DND-41 (cell line): ENCODE measurements around the gene ALDH2.

Source experiments
- ATAC-seq: fragments of 200-7000 bp; cut with Tn5 transposase; 3 replicates; pipeline ENCODE4 v1.9.1; 2021; ENCODE audit warnings: low read depth; ENCODE audit not compliant: insufficient read depth
- DNase-seq: peaks from one replicate; pipeline ENCODE4 v3.0.0-alpha.2; 2020
- H2AFZ ChIP-seq: 2 replicates; pipeline ENCODE4 v1.6.0; 2012; ENCODE audit warnings: low read depth, low read length
- H3K27ac ChIP-seq: 2 replicates; pipeline ENCODE4 v1.5.1; 2012; ENCODE audit warnings: low read length, inconsistent platforms
- H3K27me3 ChIP-seq: fragments of 200-600 bp; sonication (generic); 2 replicates; pipeline ENCODE4 v1.6.0; 2012; ENCODE audit warnings: low read length, mild to moderate bottlenecking, inconsistent platforms; ENCODE audit not compliant: insufficient read depth, poor library complexity
- H3K36me3 ChIP-seq: 2 replicates; pipeline ENCODE4 v1.5.1; 2012; ENCODE audit warnings: low read length, inconsistent platforms; ENCODE audit not compliant: insufficient read depth
- H3K4me1 ChIP-seq: 2 replicates; pipeline ENCODE4 v1.5.1; 2012; ENCODE audit warnings: mild to moderate bottlenecking, low read length; ENCODE audit not compliant: insufficient read depth
- H3K4me2 ChIP-seq: 2 replicates; pipeline ENCODE4 v1.6.0; 2012; ENCODE audit warnings: mild to moderate bottlenecking, moderate library complexity, low read length, inconsistent platforms; ENCODE audit not compliant: insufficient read depth
- H3K4me3 ChIP-seq, 2 experiments: fragments of 200-600 bp in 1 of 2; shearing (Covaris generic) in 1 of 2; 2 replicates each; pipeline ENCODE4 v1.5.1; 2012 to 2016; ENCODE audit warnings: inconsistent platforms in 2 of 2, low read length in 2 of 2, mild to moderate bottlenecking in 2 of 2, low read depth in 1 of 2, moderate library complexity in 1 of 2
- H3K79me2 ChIP-seq: 2 replicates; pipeline ENCODE4 v1.6.0; 2012; ENCODE audit warnings: low read length, inconsistent platforms; ENCODE audit not compliant: insufficient read depth
- H3K9ac ChIP-seq: 2 replicates; pipeline ENCODE4 v1.6.0; 2012; ENCODE audit warnings: low read depth, mild to moderate bottlenecking, inconsistent platforms, low read length, moderate library complexity
- H3K9me3 ChIP-seq: 2 replicates; pipeline ENCODE4 v1.5.1; 2012; ENCODE audit warnings: low read length, moderate library complexity, mild to moderate bottlenecking, inconsistent platforms; ENCODE audit not compliant: insufficient read depth, severe bottlenecking
- H4K20me1 ChIP-seq: 2 replicates; pipeline ENCODE4 v1.6.0; 2012; ENCODE audit warnings: low read length; ENCODE audit not compliant: insufficient read depth
- CTCF ChIP-seq: IDR thresholded peaks from 2 replicates; pipeline ENCODE4 v1.5.1; 2012; ENCODE audit warnings: borderline replicate concordance, low read length, moderate library complexity, mild to moderate bottlenecking; ENCODE audit not compliant: poor library complexity, severe bottlenecking; ENCODE audit errors: extremely low read depth
- EZH2 ChIP-seq: IDR thresholded peaks from 3 replicates; pipeline ENCODE4 v1.6.1; 2012; ENCODE audit warnings: borderline replicate concordance, low read depth, mild to moderate bottlenecking, moderate library complexity, low read length, inconsistent platforms; ENCODE audit not compliant: severe bottlenecking

The ALDH2 gene

GRCh38 chr12:111748867-111749266 is 17.9 kb upstream of the ALDH2 start:
- Histone ChIP-seq H3K36me3 (peaks cover 47% of the 10 kb centered on the region), H4K20me1 (no peaks in the 10 kb centered on the region; the same call in 1 of the 2 replicates), H3K4me3 (no peak overlapping the region), H3K79me2 (no peaks in the 10 kb centered on the region), H3K4me1 (no peaks in the 10 kb centered on the region), H3K4me2 (no peak overlapping the region), H3K9me3 (no peaks in the 10 kb centered on the region), H3K9ac (no peak overlapping the region), H2AFZ (no peak overlapping the region), H3K27ac (no peak overlapping the region), H3K27me3 (no peaks in the 10 kb centered on the region)
- TF ChIP-seq EZH2 (no peak), CTCF (no peak)
- ATAC-seq: no peak
- DNase-seq: no peak

- Histone ChIP-seq H3K79me2 (no peaks in the 10 kb centered on the region), H4K20me1 (no peaks in the 10 kb centered on the region; the same call in 1 of the 2 replicates), H3K4me3 (no peak overlapping the region), H3K9me3 (no peaks in the 10 kb centered on the region), H3K4me2 (no peak overlapping the region), H3K27me3 (no peaks in the 10 kb centered on the region), H3K9ac (no peak overlapping the region), H3K36me3 (peaks cover 43% of the 10 kb centered on the region), H2AFZ (no peak overlapping the region), H3K27ac (no peak overlapping the region), H3K4me1 (no peaks in the 10 kb centered on the region)
- ATAC-seq (no peak), DNase-seq (no peak)
- TF ChIP-seq CTCF: no peak
- TF ChIP-seq EZH2: no peak
These were observed 17.3 kb upstream of the ALDH2 start for GRCh38 chr12:111749391-111749790.

- H3K9me3 ChIP-seq: no peaks in the 10 kb centered on the region
- H3K27me3 ChIP-seq: no peaks in the 10 kb centered on the region
- TF ChIP-seq EZH2: no peak
- TF ChIP-seq CTCF: peak; percentile 71
- no peak overlapping the region for H3K9ac ChIP-seq
- no peak for ATAC-seq
- H2AFZ ChIP-seq: no peak overlapping the region
- no peak overlapping the region for H3K27ac ChIP-seq
- no peak for DNase-seq
- no peak overlapping the region for H3K4me2 ChIP-seq
- no peak overlapping the region for H3K4me3 ChIP-seq
- H3K4me1 ChIP-seq: peaks cover 21% of the 10 kb centered on the region
- no peaks in the 10 kb centered on the region for H3K79me2 ChIP-seq
- H4K20me1 ChIP-seq: peaks cover 3% of the 10 kb centered on the region; the same call in 1 of the 2 replicates
- H3K36me3 ChIP-seq: peaks cover 18% of the 10 kb centered on the region
These were observed 13.4 kb upstream of the ALDH2 start for GRCh38 chr12:111753144-111753881.
